ENCODE measurements around the gene AP5M1.
"Not testable (repeated sequence)": the region's sequence is repeated elsewhere in the genome, so short reads cannot be mapped to it uniquely, and the experiment has no call there.

Gene AP5M1

DNA sequence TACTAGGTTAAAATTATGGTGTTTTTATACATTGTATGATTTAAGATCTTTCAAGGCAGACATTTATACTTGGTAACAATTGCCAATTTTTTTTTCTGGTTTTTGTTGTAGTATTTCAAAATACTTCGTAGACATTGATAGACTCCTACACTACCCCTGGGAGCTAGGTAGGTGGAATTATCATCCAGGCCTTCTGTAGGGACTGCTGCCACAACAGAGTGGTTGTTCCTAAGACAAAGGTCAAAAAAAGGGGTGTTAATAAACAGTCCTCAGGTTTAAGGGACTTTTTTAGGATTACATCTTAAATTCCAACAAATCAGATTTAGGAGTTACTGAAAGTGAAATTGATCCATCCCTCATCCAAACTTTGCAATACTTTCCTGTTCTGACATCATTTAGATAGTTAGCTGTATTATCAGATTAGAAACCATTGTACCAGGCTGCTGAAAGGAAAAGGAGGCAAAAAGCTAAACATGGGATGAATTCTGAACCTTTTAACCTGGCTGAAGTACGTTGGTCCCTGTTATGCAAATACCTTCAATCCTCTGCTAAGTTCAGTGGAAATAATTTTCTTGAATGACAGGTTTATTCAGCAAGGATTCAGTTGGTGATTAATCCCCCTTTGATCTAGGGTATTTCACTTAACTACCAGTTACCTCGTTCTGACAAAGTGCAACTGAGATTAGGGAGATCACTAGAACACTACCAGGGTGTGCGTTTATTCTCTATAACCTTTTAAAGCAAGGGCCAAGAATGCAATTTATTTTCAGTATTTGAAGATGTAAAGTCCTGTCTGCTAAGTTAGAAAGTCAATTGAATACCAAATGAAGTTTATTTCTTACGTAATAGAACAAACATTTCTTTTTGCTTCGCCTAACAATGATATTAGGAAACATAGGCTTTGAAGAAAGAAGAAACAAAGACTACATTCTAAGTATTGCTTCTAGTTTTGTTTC lies 23.2 kb downstream of the AP5M1 start:
- no peak for DNase-seq (ENCODE audit: low spot score)

DNA sequence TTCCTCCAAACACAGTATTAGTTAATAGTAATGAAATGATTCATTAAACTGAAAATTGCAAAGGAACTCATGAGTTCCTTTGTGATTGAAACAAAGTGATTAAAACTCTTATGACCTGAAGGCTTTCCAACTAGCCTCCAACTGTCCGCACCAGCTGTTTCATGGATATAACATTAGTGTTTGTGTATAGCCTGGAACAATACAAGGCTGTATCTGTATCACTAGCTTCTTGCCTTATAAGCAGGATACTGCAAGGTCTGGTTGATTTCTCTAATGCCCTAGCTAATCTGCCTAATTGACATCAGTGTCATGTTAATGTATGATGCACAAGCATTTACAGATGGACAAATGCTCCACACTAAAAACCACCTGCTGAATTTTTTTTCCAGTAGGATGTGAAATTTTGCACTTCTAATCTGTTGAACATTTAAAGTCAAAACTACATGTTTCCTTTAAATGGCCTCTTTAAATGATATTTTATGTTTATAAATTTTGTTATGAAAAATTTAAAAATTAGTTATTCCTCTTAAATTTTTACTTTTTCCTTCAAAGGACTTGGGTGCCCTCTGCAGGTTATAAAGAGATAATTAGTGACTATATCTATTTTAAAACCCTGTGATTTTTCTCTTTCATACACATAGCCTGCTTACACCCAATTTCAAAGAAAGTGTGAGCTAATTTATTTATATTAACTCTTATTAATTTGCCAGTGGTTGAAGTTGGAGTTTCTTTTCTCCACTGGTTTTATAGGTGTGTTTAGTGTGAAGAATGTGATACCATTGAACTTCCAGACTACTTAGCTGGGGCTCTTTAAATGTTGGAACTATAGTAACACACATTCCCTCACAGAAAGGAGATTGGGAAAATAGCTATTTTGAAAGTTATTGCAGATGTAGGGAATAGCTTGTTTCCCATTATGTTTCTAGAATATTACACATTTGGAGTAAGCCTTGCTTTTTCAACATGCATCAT lies 25.4 kb downstream of the AP5M1 start:
- DNase-seq (ENCODE audit: low spot score) = no peak

DNA sequence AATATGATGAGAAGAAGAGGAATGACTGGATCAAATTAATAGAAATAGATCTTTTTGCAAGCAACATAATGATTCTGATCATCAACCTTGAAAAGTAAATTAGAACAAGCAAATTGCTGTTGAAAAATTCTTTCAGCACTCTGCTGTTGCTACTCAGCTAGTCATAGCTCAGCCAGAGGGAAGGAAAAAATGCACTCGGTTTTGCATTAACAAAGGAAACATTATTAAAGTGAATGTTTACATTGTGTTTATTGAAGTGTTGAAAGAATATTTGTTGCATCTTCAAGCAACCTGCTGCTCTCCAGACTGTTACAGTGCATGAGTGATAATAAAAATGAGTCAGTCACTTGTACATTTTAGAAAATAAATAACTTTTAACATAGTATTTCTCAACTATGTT lies 26.5 kb downstream of the AP5M1 start:
- DNase-seq (ENCODE audit: low spot score) = peak; percentile 37

DNA sequence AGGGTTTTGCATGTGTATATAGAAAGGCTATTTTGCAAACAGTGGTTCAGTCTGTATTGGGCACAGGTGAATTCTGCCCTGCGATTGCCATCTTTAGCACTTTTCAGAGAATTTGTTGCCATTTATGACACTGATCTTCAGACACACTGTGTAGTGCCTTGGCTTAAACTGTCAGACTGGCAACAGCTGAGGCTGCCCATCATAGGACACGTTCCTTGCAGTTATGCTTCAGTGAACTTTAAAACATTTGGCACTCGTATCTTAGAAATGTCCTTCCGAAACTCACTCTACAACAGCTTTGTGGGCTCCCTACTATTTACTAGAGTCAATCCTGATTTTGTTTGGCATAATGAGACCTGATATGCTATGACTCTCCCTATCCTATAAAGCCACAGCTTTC lies 29.1 kb downstream of the AP5M1 start:
- DNase-seq (ENCODE audit: low spot score) = no peak

DNA sequence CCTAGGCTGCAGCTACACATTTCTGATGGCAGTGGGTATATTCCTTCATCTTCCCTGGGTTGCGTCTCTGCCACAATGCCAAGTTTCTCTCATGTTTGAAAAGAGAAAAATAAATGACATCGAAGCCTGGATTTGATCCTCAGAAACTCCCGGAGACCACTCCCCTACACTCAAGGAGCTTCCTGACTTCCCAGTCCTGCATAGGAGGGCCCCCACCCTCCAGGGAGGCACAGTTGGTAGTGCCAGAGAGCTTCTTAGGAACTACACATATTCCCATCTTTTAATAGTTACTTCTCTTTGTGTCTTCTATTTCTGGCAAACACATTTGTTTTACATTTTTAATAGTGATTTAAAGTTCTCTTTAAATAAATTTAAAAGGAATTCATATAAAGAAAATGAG lies 30.7 kb downstream of the AP5M1 start:
- no peak for DNase-seq (ENCODE audit: low spot score)

DNA sequence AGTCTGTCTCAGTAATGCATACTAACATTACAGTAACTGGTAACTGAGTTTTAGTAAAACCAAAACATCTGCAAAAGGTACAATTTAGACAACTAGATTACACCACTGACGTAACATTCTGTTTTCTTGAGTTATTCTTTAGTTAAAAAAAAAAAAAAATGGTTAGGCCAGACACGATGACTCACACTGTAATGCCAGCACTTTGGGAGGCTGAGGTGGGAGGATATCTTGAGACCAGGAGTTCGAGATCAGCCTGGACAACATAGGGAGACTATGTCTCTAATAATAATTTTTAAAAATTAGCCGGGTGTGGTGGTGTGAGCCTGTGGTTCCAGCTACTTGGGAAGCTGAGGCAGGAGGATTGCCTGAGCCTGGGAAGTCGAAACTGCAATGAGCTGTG lies 34.1 kb downstream of the AP5M1 start:
- no peak for DNase-seq (ENCODE audit: low spot score)

DNA sequence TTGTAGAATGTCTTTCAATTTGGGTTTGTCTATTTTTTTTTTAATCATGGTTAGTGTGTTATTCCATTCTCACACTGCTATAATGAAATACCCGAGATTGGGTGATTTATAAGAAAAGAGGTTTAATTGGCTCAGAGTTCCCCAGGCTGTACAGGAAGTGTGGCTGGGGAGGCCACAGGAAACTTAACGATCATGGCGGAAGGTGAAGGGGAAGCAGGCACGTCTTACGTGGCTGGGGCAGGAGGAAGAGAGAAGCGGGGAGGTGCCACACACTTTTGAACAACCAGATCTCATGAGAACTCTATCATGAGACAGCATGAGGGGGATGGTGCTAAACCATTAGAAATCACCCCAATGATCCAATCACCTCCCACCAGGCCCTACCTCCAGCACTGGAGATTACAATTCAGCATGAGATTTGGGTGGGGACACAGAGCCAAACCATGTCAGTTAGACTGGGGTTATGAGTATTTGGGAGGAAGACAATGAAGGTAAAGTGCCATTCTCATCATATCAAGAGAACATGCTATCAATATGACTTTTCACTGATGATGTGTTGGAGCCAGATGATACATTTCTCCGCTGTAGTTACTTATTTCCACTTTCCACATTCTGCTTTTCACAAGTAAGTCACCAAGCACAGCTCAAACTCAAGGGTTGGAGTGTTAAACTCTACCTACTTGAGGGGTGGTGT lies 45.8 kb downstream of the AP5M1 start:
- no peak for DNase-seq (ENCODE audit: low spot score)

DNA sequence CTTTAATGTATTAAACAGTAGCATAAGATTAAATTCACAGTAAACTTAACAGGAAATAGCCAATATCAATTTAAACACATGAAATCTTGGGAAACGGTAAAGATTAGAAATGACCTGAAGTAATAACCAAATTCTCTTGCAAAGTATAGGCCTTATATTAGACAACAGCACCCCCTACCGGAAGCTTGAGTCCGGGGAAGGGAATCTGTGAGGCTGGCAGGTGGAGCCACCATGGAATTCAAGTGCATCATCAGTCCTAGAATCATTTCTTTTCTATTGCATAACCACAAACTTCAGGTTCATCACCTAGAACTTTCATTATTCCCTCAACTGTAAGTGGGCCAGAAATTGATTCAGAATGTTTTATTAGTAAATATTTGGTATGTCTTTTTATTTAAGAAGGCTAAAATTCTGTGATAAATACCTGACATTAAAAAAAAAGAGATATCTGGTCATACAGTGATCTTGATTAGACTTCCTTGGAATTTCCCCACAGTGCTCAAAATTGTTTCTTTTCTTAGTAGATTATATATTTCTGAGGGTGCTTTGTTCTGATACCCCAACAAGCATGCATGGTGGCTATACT lies 48.6 kb downstream of the AP5M1 start:
- DNase-seq (ENCODE audit: low spot score) = peak; percentile 64

DNA sequence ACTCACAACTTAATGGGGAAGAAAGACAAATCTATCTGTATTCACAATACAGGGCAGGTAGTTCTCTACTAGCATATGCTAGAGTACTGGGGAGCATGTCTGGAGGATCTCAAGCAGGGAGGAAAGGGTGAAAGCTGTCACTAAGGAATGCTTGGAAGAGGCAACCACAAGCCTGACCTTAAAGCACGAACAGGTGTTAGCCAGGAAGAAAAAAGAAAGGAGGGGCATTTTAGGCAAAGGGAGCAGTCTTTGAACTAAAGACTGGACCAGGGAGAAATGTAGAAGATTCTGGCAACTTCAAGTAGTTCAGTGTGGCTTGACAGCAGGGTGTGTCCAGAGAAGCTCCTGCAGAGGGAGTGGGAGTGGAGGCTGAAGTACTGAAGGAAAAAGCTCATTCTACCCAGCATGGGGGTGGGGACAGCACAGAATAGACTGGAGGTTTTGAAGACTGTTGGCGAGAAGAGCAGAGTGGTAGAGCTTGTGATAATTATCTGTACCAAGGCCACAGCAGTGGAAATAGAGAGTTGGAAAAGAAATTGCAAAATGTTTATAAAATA lies 50.9 kb downstream of the AP5M1 start:
- no peak for DNase-seq (ENCODE audit: low spot score)

DNA sequence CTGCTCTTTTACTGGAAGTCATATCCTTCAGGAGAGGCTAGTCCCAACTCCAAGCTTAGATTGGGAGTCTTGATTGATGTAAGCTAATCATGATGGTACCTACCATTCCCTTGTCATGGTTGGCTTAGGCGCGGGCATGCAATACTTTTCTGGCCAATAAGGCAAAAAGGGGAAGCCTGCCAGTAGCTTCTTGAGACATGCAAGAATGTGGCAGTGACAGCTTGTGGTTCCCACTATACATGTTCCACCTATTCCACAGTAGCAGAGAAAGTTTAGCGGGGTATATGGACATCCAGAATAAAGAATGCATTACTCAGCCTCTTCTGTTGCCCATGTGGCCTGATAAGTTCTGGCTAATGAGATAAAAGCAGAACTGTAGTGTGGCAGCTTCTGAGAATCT lies 55.0 kb downstream of the AP5M1 start:
- no peak for DNase-seq (ENCODE audit: low spot score)

DNA sequence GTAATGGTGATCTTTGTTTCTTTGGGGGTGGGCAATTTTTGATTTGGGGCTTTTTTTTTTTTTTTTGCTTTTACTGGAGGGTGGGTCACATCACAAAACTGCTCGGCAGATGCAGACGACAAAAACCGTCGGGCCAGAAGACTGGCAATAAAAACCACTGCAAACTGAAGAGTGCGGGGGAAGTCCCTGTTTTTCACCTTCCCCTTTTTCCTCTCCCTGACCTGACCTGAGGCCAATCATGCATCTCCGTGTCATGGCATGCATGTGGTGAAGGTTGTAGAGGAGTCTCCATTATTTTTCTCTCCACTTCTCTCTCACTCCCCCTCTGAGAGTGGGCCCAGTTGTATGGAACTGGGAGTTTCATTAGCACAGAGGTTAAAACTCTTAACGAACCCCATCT lies 57.5 kb downstream of the AP5M1 start:
- no peak for DNase-seq (ENCODE audit: low spot score)

DNA sequence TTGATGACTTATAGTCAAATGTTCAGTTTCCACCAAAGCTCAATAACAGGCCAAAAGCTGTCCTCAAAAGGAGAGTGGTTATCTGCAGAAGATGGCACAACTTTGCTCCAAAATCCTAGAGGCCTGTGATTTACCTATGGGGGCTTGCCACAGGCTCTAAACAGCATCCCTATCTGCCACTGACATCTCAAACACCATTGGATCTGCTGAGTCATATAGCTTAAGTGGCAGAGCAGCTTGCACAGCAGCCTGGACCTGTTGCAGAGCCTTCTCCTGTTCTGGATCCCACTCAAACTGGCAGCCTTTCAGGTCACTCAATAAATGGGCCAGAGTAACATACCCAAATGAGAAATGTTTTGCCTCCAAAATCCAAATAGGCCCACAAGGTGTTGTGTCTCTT lies 61.1 kb downstream of the AP5M1 start:
- DNase-seq (ENCODE audit: low spot score) = no peak

DNA sequence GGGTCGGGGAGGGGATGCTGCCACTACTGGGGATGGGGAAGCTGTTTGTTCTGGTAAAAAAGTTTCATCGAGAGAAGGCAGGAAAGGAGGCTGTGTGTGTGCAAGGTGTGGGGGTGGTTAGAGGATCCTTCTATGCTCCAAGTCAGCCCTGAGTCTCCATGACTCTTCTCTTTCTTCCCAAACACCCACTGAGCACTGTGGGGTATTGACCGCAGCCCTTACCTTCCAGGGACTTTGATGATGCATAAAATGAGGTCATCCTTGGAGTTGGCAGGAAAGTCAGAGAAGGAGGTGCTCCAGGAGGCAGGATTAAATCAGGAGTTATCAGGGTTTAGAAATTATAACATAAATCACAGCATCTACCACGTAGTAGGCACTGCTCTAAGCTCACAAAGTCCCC lies 63.7 kb downstream of the AP5M1 start:
- not testable (repeated sequence) for DNase-seq (ENCODE audit: low spot score)

DNA sequence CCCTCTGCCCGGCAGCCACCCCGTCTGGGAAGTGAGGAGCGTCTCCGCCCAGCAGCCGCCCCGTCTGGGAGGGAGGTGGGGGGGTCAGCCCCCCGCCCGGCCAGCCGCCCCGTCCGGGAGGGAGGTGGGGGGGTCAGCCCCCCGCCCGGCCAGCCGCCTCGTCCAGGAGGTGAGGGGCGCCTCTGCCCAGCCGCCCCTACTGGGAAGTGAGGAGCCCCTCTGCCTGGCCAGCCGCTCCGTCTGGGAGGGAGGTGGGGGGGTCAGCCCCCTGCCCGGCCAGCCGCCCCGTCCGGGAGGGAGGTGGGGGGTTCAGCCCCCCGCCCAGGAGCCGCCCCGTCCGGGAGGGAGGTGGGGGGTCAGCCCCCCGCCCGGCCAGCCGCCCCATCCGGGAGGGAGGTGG lies 65.0 kb downstream of the AP5M1 start:
- DNase-seq (ENCODE audit: low spot score) = not testable (repeated sequence)

DNA sequence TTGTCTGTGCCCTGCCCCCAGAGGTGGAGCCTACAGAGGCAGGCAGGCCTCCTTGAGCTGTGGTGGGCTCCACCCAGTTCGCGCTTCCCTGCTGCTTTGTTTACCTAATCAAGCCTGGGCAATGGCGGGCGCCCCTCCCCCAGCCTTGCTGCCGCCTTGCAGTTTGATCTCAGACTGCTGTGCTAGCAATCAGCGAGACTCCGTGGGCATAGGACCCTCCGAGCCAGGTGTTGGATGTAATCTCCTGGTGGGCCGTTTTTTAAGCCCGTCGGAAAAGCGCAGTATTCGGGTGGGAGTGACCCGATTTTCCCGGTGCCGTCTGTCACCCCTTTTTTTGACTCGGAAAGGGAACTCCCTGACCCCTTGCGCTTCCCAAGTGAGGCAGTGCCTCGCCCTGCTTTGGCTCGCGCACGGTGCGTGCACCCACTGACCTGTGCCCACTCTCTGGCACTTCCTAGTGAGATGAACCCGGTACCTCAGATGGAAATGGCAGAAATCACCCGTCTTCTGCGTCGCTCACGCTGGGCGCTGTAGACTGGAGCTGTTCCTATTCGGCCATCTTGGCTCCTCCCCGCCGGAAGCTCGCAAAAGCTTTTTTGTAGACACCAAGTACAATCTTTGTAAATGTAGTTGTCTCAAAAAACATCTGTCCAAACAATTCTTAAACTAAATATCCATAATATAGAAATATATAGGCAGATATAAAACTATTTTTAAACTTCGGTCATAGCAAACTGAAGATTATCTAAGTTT lies 75.0 kb downstream of the AP5M1 start:
- DNase-seq (ENCODE audit: low spot score) = not testable (repeated sequence)

DNA sequence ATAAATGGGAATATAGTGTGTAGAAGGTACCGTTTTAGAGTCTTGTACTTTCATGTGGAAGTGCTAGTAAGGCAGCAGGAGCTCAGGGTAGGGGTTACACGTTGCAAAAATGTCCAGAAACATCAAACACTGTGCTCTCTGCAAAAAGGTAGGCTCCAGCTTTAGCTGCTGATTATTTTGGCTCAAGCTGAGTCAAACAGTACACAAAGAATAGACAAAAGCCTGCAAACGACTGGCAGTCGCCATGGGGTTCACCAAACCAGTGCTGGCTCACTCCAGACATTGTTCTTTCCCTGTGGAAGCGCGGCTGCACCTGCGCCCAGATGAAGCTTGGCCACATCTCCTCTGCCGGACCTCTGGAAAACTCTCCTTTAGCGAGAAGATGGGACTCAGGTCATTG lies 76.3 kb downstream of the AP5M1 start:
- no peak for DNase-seq (ENCODE audit: low spot score)

DNA sequence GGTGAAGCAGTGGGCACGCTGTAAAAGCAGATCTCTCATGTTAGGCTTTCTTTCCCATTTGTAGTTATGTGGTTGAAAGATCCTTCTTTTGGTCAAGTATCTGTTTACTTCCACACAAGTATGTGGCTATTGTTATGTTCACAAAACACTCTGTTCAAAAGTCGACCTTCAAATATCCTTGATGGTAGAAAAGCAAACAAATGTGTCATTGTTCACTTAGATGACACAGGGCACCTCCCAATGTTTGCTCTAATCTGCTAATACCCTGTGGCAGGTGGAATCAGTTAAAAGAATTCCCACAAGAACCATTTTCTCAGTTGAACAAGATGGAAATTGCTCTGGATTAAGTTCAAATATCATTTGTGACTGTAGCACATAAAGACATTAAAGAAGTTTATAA lies 78.0 kb downstream of the AP5M1 start:
- no peak for DNase-seq (ENCODE audit: low spot score)

Measured in COLO829 (cell line).